ENCODE measurements around the gene PODNL1. TPM values are rescaled to one million over a fixed set of nuclear protein-coding genes. Genes with fewer than 3 reads are reported as not detected.

The PODNL1 gene
- total RNA-seq, 1 experiment from 2014 or later: 6.4 TPM

DNA sequence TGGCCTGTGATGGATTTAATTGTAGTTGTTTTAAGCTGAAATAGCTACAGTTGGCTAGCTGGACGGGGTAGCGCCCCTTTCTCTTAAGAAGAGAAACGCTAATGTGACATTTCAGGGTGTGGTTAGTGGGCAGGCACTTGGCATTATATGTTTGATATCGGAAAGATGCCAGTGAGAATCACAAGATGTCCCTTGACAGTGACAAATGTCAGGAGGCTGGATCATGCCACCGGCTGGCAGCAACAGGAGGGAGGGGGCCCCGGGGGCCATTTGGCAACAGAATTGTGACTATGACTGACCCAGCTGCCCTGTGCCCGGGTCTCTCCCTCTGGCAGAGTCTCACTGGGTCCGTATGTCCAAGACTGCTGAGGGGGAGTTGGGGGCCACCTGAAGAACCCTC lies 18.8 kb upstream of the PODNL1 start:
- Histone ChIP-seq H3K27me3 (ENCODE audit: insufficient read depth, low read depth) (no peaks in the 10 kb centered on the region), H3K9me3 (ENCODE audit: insufficient read depth, low read depth) (no peaks in the 10 kb centered on the region), H3K4me2 (no peak overlapping the region), H3F3A (ENCODE audit: insufficient read depth, low read depth) (peaks cover 5% of the 10 kb centered on the region), H3K4me3 (no peak overlapping the region), H3K4me1 (replicated peaks; ENCODE audit: insufficient read depth) (peaks cover 6% of the 10 kb centered on the region), H3K36me3 (ENCODE audit: low read depth) (peaks cover 15% of the 10 kb centered on the region; the same call in 1 of the 2 replicates), H2AFZ (no peak overlapping the region), H3K79me2 (ENCODE audit: low read depth) (peaks cover 18% of the 10 kb centered on the region), H4K20me1 (ENCODE audit: insufficient read depth) (peaks cover 8% of the 10 kb centered on the region), H3K9me2 (ENCODE audit: insufficient read depth) (no peaks in the 10 kb centered on the region), H3K27ac (no peak overlapping the region)
- POLR2A ChIA-PET (ENCODE audit: unreplicated experiment): no interaction called here
- TF ChIP-seq CTCF (conservative IDR thresholded peaks at IDR 0.05) (no peak), EZH2 (IDR thresholded peaks at IDR 0.05; ENCODE audit: low read depth) (no peak)
- CTCF ChIA-PET: no interaction called here
- no TSS peak for BruUV-seq (replicated peaks)
- DNase-seq: no peak
- intact Hi-C loops (cut with micrococcal nuclease; ENCODE audit: unreplicated experiment): no loop called here

GRCh38 chr19:13956365-13956744 lies 18.1 kb upstream of the PODNL1 start:
- TF ChIP-seq CTCF (conservative IDR thresholded peaks at IDR 0.05): no peak
- TF ChIP-seq EZH2 (IDR thresholded peaks at IDR 0.05; ENCODE audit: low read depth): no peak
- Histone ChIP-seq H3K79me2 (ENCODE audit: low read depth) (peaks cover 18% of the 10 kb centered on the region), H3K9me2 (ENCODE audit: insufficient read depth) (no peaks in the 10 kb centered on the region), H3K4me1 (replicated peaks; ENCODE audit: insufficient read depth) (peaks cover 6% of the 10 kb centered on the region), H3K4me2 (no peak overlapping the region), H2AFZ (no peak overlapping the region), H3F3A (ENCODE audit: insufficient read depth, low read depth) (peaks cover under 1% of the 10 kb centered on the region; the same call in 1 of the 2 replicates), H4K20me1 (ENCODE audit: insufficient read depth) (peaks cover 8% of the 10 kb centered on the region), H3K27ac (no peak overlapping the region), H3K4me3 (no peak overlapping the region), H3K36me3 (ENCODE audit: low read depth) (peaks cover 15% of the 10 kb centered on the region; the same call in 1 of the 2 replicates), H3K27me3 (ENCODE audit: insufficient read depth, low read depth) (no peaks in the 10 kb centered on the region), H3K9me3 (ENCODE audit: insufficient read depth, low read depth) (no peaks in the 10 kb centered on the region)
- POLR2A ChIA-PET (ENCODE audit: unreplicated experiment): no interaction called here
- no TSS peak for BruUV-seq (replicated peaks)
- intact Hi-C loops (cut with micrococcal nuclease; ENCODE audit: unreplicated experiment): no loop called here
- DNase-seq: no peak
- CTCF ChIA-PET: interaction anchor here (0.6 kb wide), 2 partner anchors 19 to 975 kb away, joined by 3 to 4 read pairs; no protein-coding TSS in a partner anchor

- CTCF ChIA-PET: interaction anchor here (0.6 kb wide), 2 partner anchors 18 to 974 kb away, joined by 3 to 4 read pairs; no protein-coding TSS in a partner anchor
- peaks cover 15% of the 10 kb centered on the region; the same call in 1 of the 2 replicates for H3K36me3 ChIP-seq (ENCODE audit: low read depth)
- H3K9me3 ChIP-seq (ENCODE audit: insufficient read depth, low read depth): no peaks in the 10 kb centered on the region
- H4K20me1 ChIP-seq (ENCODE audit: insufficient read depth): peaks cover 8% of the 10 kb centered on the region
- no TSS peak for BruUV-seq (replicated peaks)
- no peaks in the 10 kb centered on the region for H3K9me2 ChIP-seq (ENCODE audit: insufficient read depth)
- DNase-seq: no peak
- POLR2A ChIA-PET (ENCODE audit: unreplicated experiment): no interaction called here
- H3K4me1 ChIP-seq (replicated peaks; ENCODE audit: insufficient read depth): peaks cover 6% of the 10 kb centered on the region
- H3K27me3 ChIP-seq (ENCODE audit: insufficient read depth, low read depth): no peaks in the 10 kb centered on the region
- no peak overlapping the region for H3K27ac ChIP-seq
- no peak overlapping the region for H3K4me2 ChIP-seq
- H3F3A ChIP-seq (ENCODE audit: insufficient read depth, low read depth): no peaks in the 10 kb centered on the region
- no peak overlapping the region for H2AFZ ChIP-seq
- no peak for TF ChIP-seq CTCF (conservative IDR thresholded peaks at IDR 0.05)
- no peak for TF ChIP-seq EZH2 (IDR thresholded peaks at IDR 0.05; ENCODE audit: low read depth)
- intact Hi-C loops (cut with micrococcal nuclease; ENCODE audit: unreplicated experiment): no loop called here
- peaks cover 18% of the 10 kb centered on the region for H3K79me2 ChIP-seq (ENCODE audit: low read depth)
- H3K4me3 ChIP-seq: no peak overlapping the region
Measured at GRCh38 chr19:13955662-13956364, 17.6 kb upstream of the PODNL1 start.
